OCI-LY3 (cell line): Measurements from ENCODE around the gene ABLIM2.

Source experiments
- H2AFZ ChIP-seq: fragments of 200-600, 300-600 bp; shearing (Covaris generic); 2 replicates; pipeline ENCODE4 v1.6.0; 2014; ENCODE audit warnings: antibody characterized with exemption, low read depth, low read length
- H3K27ac ChIP-seq: fragments of 200-600, 300-600 bp; sonication (generic); 2 replicates; pipeline ENCODE4 v1.5.1; 2014; ENCODE audit warnings: mild to moderate bottlenecking, low read length, moderate library complexity, mixed read lengths
- H3K27me3 ChIP-seq: fragments of 200-600, 300-600 bp; sonication (generic); 2 replicates; pipeline ENCODE4 v1.6.1; 2014; ENCODE audit warnings: low read depth, low read length, mixed read lengths
- H3K36me3 ChIP-seq: fragments of 200-600, 300-600 bp; sonication (generic); replicated peaks from 2 replicates; pipeline ENCODE3; 2014; ENCODE audit warnings: low read depth, low read length, mixed read lengths
- H3K4me1 ChIP-seq: fragments of 300-600, 200-600 bp; sonication (generic); 2 replicates; pipeline ENCODE4 v1.6.1; 2014; ENCODE audit warnings: low read length, mixed read lengths
- H3K4me2 ChIP-seq: fragments of 200-600, 300-600 bp; sonication (generic); 2 replicates; pipeline ENCODE4 v1.6.1; 2014; ENCODE audit warnings: low read length, mixed read lengths
- H3K4me3 ChIP-seq: fragments of 300-600, 200-600 bp; sonication (generic); 2 replicates; pipeline ENCODE4 v1.5.1; 2014; ENCODE audit warnings: antibody characterized with exemption, mild to moderate bottlenecking, low read length, moderate library complexity
- H3K79me2 ChIP-seq: fragments of 300-600, 200-600 bp; shearing (Covaris generic); 2 replicates; pipeline ENCODE4 v1.6.1; 2014; ENCODE audit warnings: mild to moderate bottlenecking, low read length, mixed read lengths
- H3K9ac ChIP-seq: fragments of 300-600, 200-600 bp; shearing (Covaris generic); 2 replicates; pipeline ENCODE4 v1.6.0; 2014; ENCODE audit warnings: mild to moderate bottlenecking, low read length, moderate library complexity
- H3K9me3 ChIP-seq: fragments of 200-600, 300-600 bp; shearing (Covaris generic); 2 replicates; pipeline ENCODE4 v1.6.1; 2014; ENCODE audit warnings: low read length, mixed read lengths; ENCODE audit not compliant: insufficient read depth
- H4K20me1 ChIP-seq: fragments of 200-600, 300-600 bp; sonication (generic); 2 replicates; pipeline ENCODE4 v1.6.1; 2016; ENCODE audit warnings: low read length, mixed read lengths; ENCODE audit not compliant: insufficient read depth
- EZH2phosphoT487 ChIP-seq: fragments of 200-600 bp; shearing (Covaris generic); IDR thresholded peaks from 2 replicates; pipeline ENCODE4 v1.6.1; 2018; ENCODE audit warnings: antibody characterized with exemption, mixed run types, low read depth
- TF ChIP-seq, protein P1 (sequence below): fragments of 200-600, 300-600 bp; sonication (generic); IDR thresholded peaks from 2 replicates; pipeline ENCODE4 v1.5.1; 2014; ENCODE audit warnings: antibody characterized with exemption, low read length, low read depth

ABLIM2 gene

DNA sequence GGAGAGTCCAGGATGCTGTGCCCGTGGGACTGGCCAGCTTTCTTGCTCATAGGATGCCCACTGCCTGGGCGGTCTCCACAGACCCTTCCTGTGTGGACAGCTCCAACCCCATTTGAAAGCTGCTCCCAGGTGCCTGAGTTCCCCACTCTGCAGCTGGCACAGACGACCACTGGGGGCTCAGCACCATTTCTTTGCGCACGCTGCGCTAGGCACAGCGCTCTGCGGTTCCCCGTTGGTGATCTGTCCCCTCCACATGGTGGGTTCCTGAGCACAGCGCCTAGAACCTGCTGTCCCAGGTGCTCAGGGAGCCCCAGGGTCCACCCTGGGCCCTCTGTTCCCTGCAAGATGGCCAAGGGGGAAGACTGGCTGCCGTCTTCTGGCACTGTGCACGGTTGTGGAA lies 173.5 kb downstream of the ABLIM2 start:
- TF ChIP-seq, protein P1, sequence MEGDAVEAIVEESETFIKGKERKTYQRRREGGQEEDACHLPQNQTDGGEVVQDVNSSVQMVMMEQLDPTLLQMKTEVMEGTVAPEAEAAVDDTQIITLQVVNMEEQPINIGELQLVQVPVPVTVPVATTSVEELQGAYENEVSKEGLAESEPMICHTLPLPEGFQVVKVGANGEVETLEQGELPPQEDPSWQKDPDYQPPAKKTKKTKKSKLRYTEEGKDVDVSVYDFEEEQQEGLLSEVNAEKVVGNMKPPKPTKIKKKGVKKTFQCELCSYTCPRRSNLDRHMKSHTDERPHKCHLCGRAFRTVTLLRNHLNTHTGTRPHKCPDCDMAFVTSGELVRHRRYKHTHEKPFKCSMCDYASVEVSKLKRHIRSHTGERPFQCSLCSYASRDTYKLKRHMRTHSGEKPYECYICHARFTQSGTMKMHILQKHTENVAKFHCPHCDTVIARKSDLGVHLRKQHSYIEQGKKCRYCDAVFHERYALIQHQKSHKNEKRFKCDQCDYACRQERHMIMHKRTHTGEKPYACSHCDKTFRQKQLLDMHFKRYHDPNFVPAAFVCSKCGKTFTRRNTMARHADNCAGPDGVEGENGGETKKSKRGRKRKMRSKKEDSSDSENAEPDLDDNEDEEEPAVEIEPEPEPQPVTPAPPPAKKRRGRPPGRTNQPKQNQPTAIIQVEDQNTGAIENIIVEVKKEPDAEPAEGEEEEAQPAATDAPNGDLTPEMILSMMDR, result no peak
- TF ChIP-seq EZH2phosphoT487, result no peak
- H3K27ac ChIP-seq, result no peak overlapping the region
- H3K9ac ChIP-seq, result no peak overlapping the region
- no peak overlapping the region for H2AFZ ChIP-seq
- H3K4me2 ChIP-seq, result no peak overlapping the region
- H4K20me1 ChIP-seq, result no peaks in the 10 kb centered on the region
- peaks cover under 1% of the 10 kb centered on the region; the same call in 1 of the 2 replicates for H3K27me3 ChIP-seq
- H3K79me2 ChIP-seq, result no peaks in the 10 kb centered on the region
- no peaks in the 10 kb centered on the region for H3K4me1 ChIP-seq
- no peaks in the 10 kb centered on the region for H3K36me3 ChIP-seq
- no peak overlapping the region for H3K4me3 ChIP-seq
- H3K9me3 ChIP-seq, result no peaks in the 10 kb centered on the region

DNA sequence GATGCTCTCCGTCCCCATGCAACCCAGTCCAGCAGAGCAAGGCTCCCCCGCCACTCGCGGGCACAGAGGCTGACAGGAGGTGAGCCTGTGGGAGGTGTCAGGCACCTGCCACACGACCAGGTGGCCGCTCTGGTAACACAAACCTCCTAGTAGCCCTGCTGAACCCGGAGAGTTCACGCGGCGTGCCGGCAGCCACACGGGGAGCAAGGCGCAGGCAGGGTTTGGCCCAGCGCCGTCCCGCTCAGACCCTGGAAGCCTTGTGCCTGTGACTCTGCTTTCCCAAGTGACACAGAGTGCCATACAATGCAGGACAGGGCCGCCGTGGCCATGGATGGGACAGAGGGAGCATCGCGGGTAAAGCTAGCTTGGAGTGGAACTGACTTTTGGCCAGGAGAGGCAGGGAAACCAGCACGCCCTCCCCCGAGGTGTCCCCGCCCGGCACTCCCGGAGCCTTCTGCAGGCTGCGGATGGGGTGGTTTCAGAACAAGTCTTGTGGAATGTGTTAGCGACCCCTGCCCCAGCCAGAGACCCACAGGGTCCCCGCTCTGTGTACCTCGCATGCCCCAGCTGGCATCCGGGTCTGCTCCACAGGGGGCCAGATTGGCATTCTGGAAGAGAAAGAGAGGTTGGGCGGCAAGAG lies 174.2 kb downstream of the ABLIM2 start:
- no peak overlapping the region for H3K27ac ChIP-seq
- H3K4me2 ChIP-seq, result no peak overlapping the region
- H3K4me1 ChIP-seq, result no peaks in the 10 kb centered on the region
- no peaks in the 10 kb centered on the region for H3K79me2 ChIP-seq
- H3K36me3 ChIP-seq, result no peaks in the 10 kb centered on the region
- no peak for TF ChIP-seq EZH2phosphoT487
- TF ChIP-seq, protein P1, result no peak
- no peak overlapping the region for H3K9ac ChIP-seq
- no peak overlapping the region for H2AFZ ChIP-seq
- peaks cover 7% of the 10 kb centered on the region; the same call in 1 of the 2 replicates for H3K27me3 ChIP-seq
- H3K9me3 ChIP-seq, result no peaks in the 10 kb centered on the region
- H3K4me3 ChIP-seq, result no peak overlapping the region
- H4K20me1 ChIP-seq, result no peaks in the 10 kb centered on the region

DNA sequence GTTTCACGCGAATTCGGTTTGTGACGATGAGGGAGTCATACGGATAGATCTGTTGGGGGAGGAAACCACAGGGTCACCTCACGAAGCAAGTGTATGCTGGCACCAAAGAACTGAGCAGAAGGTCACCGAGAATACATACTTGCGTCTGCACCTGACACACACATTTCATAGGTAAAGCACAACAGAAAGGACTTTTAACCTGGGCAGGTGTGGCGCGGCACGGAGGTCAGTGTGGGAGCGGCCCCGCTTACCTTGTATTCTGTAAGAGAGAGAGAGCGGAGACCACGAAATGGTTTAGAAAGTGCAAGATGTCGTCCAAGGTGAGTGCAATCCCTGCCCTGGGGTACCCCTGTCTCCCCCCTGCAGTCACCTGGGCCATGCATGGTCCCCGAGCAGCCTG lies 175.3 kb downstream of the ABLIM2 start:
- Histone ChIP-seq H3K4me1 (no peaks in the 10 kb centered on the region), H4K20me1 (no peaks in the 10 kb centered on the region), H3K27ac (no peak overlapping the region), H3K9ac (no peak overlapping the region), H2AFZ (no peak overlapping the region), H3K4me3 (no peak overlapping the region), H3K36me3 (no peaks in the 10 kb centered on the region), H3K4me2 (no peak overlapping the region), H3K27me3 (peaks cover 7% of the 10 kb centered on the region; the same call in 1 of the 2 replicates), H3K9me3 (no peaks in the 10 kb centered on the region), H3K79me2 (no peaks in the 10 kb centered on the region)
- TF ChIP-seq, protein P1, result no peak
- no peak for TF ChIP-seq EZH2phosphoT487

DNA sequence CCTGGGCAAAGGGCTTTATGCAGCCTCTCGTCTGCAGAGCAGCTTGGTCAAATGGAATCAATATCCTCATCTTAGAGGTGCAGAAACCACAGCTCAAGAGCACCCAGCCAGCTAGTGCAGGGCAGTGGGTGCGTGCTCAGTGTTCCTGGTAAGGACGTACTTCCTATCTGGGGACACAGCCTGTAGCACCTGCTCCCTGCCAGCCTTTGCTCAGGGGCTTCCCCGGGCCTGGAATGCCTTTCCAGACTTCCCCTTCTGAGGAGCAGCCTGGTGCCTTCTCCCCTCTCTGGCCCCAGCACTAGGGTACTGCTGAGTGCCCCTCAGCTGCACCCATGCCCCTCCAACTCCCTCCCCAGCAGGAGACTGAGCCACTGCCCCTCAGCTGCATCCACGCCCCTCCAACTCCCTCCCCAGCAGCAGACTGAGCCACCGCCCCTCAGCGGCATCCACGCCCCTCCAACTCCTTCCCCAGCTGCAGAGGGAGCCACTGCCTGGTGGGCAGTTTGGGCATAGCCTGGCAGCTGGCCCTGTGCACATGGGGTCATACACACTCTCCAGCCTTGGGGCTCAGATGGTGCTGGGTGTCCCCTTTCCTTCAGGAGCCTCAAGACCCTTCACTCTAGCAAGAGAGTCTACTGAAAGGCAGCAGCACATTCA lies 176.7 kb downstream of the ABLIM2 start:
- TF ChIP-seq EZH2phosphoT487, result no peak
- TF ChIP-seq, protein P1, result no peak
- H3K36me3 ChIP-seq, result no peaks in the 10 kb centered on the region

More for the DNA sequence above, 176.7 kb downstream of the ABLIM2 start:
- Histone ChIP-seq H4K20me1 (no peaks in the 10 kb centered on the region), H3K4me3 (no peak overlapping the region), H3K27me3 (peaks cover 7% of the 10 kb centered on the region; the same call in 1 of the 2 replicates), H3K27ac (no peak overlapping the region), H2AFZ (no peak overlapping the region), H3K79me2 (no peaks in the 10 kb centered on the region), H3K4me2 (no peak overlapping the region), H3K4me1 (no peaks in the 10 kb centered on the region), H3K9me3 (no peaks in the 10 kb centered on the region), H3K9ac (no peak overlapping the region)
